Measurements from ENCODE around the gene MCU.

Gene MCU

GRCh38 chr10:72885953-72886352 lies 194.0 kb downstream of the MCU start:
- no peak for DNase-seq (ENCODE audit: extremely low spot score)
- TF ChIP-seq CTCF (IDR thresholded peaks at IDR 0.05; ENCODE audit: control extremely low read depth, extremely low read depth, low read depth, missing control alignments): no peak
- ChIA-PET POLR2A (no interaction called here), CTCF (no interaction called here)

DNA sequence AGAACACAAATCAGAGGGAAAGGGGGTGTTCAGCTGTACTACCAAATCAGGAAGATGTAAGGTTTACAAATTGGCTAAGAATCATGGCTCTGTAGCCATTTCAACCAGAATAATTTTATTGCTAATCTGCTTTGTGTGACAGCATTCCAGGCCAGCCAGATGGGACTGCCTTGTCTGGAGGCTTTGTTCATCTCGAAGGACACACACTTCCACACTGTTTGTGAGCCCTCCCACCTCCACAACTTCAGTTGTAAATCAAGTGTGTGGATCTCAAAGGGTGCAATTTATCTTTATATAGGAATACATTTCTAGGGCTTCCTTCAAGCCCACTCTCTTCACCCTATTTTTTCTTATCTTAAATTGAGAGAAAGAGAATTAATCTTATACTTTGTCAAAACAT lies 194.7 kb downstream of the MCU start:
- CTCF ChIA-PET: interaction anchor here (1.0 kb wide), 1 partner anchor 19 kb away, joined by 4 read pairs; no protein-coding TSS in a partner anchor
- POLR2A ChIA-PET: no interaction called here
- TF ChIP-seq CTCF (IDR thresholded peaks at IDR 0.05; ENCODE audit: control extremely low read depth, extremely low read depth, low read depth, missing control alignments): no peak
- no peak for DNase-seq (ENCODE audit: extremely low spot score)

DNA sequence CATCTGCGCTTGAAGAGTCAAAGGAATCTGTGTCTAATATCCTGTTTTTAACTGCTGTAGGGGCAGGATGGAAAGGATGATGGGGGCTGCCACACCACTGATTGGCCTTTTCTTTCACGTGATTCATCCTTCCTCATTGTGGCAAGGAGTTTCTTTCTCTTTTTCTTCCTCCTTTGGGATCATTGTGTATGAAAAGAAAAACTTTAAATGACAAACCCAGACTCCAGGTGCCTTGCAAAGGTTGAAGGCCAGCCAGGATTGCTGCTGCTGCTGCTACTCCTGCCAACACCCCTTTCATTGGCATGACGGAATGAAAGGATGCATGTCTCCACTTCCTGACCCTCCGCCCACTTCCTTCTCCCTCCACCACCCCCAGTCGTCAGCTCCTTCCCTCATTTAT lies 195.1 kb downstream of the MCU start:
- ChIA-PET POLR2A (no interaction called here), CTCF (interaction anchor here (1.0 kb wide), 1 partner anchor 19 kb away, joined by 4 read pairs; no protein-coding TSS in a partner anchor)
- TF ChIP-seq CTCF (IDR thresholded peaks at IDR 0.05; ENCODE audit: control extremely low read depth, extremely low read depth, low read depth, missing control alignments): no peak
- DNase-seq (ENCODE audit: extremely low spot score): no peak

- DNase-seq (ENCODE audit: extremely low spot score): no peak
- TF ChIP-seq CTCF (IDR thresholded peaks at IDR 0.05; ENCODE audit: control extremely low read depth, extremely low read depth, low read depth, missing control alignments): no peak
- CTCF ChIA-PET: interaction anchor here (1.2 to 1.4 kb wide), 3 partner anchors 13 to 19 kb away, joined by 3 to 4 read pairs (median 4); no protein-coding TSS in a partner anchor
- POLR2A ChIA-PET: no interaction called here
Observed at GRCh38 chr10:72888151-72888638, 196.3 kb downstream of the MCU start.

GRCh38 chr10:72889391-72889831 lies 197.5 kb downstream of the MCU start:
- TF ChIP-seq CTCF (IDR thresholded peaks at IDR 0.05; ENCODE audit: control extremely low read depth, extremely low read depth, low read depth, missing control alignments): no peak
- ChIA-PET CTCF (interaction anchor here (1.3 to 1.8 kb wide), 3 partner anchors 10 to 14 kb away, joined by 4 to 6 read pairs (median 6); no protein-coding TSS in a partner anchor), POLR2A (no interaction called here)
- DNase-seq (ENCODE audit: extremely low spot score): no peak

DNA sequence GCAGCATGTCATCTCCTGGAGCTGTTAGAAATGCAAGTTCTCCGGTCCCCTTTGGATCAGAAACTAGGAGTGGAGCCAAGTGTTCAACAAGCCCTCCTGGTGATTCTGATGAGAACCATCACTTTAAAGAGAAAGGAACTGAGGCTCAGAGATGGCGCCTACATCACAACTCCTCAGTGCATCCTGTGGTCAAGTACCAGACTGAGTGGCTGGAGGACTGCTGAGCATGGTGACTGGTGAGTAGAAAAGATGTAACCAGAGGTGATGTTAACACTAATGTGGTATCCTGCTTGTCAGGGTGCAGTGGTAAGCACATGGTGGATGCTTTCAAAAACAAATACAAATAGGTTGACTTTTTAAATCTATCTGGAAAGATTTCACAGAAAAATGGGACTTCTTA lies 198.1 kb downstream of the MCU start:
- CTCF ChIA-PET: interaction anchor here (1.3 to 1.8 kb wide), 4 partner anchors 10 to 841 kb away, joined by 3 to 6 read pairs (median 4); no protein-coding TSS in a partner anchor
- POLR2A ChIA-PET: no interaction called here
- TF ChIP-seq CTCF (IDR thresholded peaks at IDR 0.05; ENCODE audit: control extremely low read depth, extremely low read depth, low read depth, missing control alignments): no peak
- DNase-seq (ENCODE audit: extremely low spot score): no peak

All from GM10248 (cell line).